ENCODE measurements around the gene ULK1. TPM values are rescaled to one million over a fixed set of nuclear protein-coding genes. Genes with fewer than 3 reads are reported as not detected.

The ULK1 gene
- total and polyA plus RNA-seq, 10 donors = 9.9 to 60.7 (median 46.7) TPM

DNA sequence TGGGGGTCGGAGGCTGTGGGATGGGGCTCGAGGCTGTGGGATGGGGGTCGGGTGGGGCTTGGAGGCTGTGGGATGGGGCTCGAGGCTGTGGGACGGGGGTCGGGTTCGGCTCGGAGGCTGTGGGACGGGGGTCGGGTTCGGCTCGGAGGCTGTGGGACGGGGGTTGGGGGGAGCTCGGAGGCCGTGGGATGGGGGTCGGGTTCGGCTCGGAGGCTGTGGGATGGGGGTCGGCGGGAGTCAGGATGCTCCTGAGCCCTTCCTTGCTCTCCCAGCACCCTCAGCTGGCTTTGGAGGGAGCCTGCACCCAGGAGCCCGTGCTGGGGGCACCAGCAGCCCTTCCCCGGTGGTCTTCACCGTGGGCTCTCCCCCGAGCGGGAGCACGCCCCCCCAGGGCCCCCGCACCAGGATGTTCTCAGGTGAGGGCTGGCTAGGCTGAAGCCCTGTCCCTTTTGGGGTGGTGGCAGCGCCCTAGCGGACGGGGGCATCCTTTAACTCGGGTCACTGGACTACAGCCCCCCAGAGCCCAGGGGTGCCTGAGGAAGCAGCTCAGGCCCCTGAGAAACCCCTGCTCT is 22.8 kb downstream of the ULK1 start:
- WGBS, 5 donors = 83 to 94% (median 84%) methylated on average over 6 to 31 of the region's 31 CpGs
- Histone ChIP-seq H3K36me3 (peaks cover 0 to 98% (median 83%) of the 10 kb centered on the region in 6 donors), H3K9me3 (no peaks in the 10 kb centered on the region), H3K4me3 (no peak overlapping the region), H3K27me3 (replicated peaks in 1 of 7) (no peaks in the 10 kb centered on the region), H3K4me1 (peaks cover 2 to 15% (median 9%) of the 10 kb centered on the region in 6 donors), H3K27ac (no peak overlapping the region)
- DNase-seq = no peak
- TF ChIP-seq, protein P1, sequence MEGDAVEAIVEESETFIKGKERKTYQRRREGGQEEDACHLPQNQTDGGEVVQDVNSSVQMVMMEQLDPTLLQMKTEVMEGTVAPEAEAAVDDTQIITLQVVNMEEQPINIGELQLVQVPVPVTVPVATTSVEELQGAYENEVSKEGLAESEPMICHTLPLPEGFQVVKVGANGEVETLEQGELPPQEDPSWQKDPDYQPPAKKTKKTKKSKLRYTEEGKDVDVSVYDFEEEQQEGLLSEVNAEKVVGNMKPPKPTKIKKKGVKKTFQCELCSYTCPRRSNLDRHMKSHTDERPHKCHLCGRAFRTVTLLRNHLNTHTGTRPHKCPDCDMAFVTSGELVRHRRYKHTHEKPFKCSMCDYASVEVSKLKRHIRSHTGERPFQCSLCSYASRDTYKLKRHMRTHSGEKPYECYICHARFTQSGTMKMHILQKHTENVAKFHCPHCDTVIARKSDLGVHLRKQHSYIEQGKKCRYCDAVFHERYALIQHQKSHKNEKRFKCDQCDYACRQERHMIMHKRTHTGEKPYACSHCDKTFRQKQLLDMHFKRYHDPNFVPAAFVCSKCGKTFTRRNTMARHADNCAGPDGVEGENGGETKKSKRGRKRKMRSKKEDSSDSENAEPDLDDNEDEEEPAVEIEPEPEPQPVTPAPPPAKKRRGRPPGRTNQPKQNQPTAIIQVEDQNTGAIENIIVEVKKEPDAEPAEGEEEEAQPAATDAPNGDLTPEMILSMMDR (IDR thresholded peaks at IDR 0.05 in 8 of 11, conservative IDR thresholded peaks at IDR 0.05 in 3 of 11) = no peak
- no peak for TF ChIP-seq POLR2AphosphoS5 (IDR thresholded peaks at IDR 0.05)
- intact Hi-C loops (cut with DNase I; ENCODE audit: low total_unique reads) = no loop called here

DNA sequence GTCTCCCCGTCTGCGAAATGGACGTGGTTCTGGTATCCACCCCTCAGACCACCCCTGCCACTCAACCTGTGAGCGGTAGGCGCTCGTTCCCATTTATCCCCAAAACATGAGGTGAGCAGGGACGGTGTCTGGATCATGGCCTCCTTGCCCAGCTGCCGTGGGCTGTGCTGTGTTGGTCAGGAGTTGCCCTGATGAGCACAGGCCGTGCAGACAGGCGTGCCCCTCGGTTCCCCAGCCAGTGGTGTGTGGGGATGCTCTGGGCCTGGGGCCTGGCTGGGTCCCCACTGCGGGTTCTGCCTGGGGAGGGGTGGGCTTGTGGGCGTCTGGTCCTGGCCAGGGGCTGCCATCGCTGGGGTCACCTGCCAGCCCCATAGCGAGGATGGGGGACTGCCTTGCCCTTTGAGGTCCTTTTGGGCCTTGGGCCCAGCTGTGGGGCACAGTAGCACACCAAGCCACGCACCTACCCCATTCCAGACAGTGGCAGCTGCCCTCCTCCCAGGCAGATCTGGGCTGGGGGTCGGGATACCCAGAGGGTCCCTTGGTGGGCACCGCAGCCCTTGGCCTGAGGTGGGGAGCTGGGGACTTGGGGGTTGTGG is 23.4 kb downstream of the ULK1 start:
- TF ChIP-seq POLR2AphosphoS5 (IDR thresholded peaks at IDR 0.05) (peak in 1 of 3 donors; percentile 33), POLR2A (IDR thresholded peaks at IDR 0.05) (no peak)
- TF ChIP-seq, protein P1 (IDR thresholded peaks at IDR 0.05 in 8 of 11, conservative IDR thresholded peaks at IDR 0.05 in 3 of 11) = no peak
- intact Hi-C loops (cut with DNase I; ENCODE audit: low total_unique reads) = no loop called here
- WGBS, 5 donors = 92 to 100% (median 95%) methylated on average over 1 to 18 of the region's 18 CpGs
- no peaks in the 10 kb centered on the region for H3K27me3 ChIP-seq (replicated peaks in 1 of 7)
- H3K4me1 ChIP-seq = peaks cover 0 to 14% (median 8%) of the 10 kb centered on the region in 6 donors
- H3K4me3 ChIP-seq = no peak overlapping the region
- H3K27ac ChIP-seq = no peak overlapping the region
- DNase-seq = no peak
- H3K36me3 ChIP-seq = peaks cover 0 to 98% (median 79%) of the 10 kb centered on the region in 6 donors
- no peaks in the 10 kb centered on the region for H3K9me3 ChIP-seq

DNA sequence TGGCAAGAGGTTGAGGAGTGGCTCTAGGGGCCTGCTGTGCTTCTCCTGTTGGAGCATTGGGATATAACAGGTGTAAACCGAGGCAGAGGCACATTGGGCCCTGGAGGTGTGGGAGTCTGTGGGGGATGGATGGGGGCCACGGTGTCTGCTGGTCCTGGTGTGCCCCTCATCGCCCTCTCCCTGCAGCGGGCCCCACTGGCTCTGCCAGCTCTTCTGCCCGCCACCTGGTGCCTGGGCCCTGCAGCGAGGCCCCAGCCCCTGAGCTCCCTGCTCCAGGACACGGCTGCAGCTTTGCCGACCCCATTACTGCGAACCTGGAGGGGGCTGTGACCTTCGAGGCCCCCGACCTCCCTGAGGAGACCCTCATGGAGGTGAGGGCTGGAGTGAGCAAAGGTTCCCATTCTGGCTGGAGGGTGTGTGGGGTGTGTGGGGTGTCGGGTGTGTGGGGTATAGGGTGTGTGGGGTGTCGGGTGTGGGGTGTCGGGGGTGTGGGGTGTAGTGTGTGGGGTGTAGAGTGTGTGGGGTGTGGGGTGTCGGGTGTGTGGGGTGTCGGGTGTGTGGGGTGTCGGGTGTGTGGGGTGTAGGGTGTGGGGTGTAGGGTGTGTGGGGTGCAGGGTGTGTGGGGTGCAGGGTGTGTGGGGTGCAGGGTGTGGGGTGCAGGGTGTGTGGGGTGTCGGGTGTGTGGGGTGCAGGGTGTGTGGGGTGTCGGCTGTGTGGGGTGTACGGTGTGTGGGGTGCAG is 24.1 kb downstream of the ULK1 start:
- no peak overlapping the region for H3K27ac ChIP-seq
- intact Hi-C loops (cut with DNase I; ENCODE audit: low total_unique reads) = no loop called here
- peaks cover 0 to 16% (median 12%) of the 10 kb centered on the region in 6 donors for H3K4me1 ChIP-seq
- DNase-seq = no peak
- no peaks in the 10 kb centered on the region for H3K9me3 ChIP-seq
- H3K4me3 ChIP-seq = no peak overlapping the region
- WGBS, 5 donors = 81 to 94% (median 86%) methylated on average over 12 to 20 of the region's 20 CpGs
- no peaks in the 10 kb centered on the region for H3K27me3 ChIP-seq (replicated peaks in 1 of 7)
- H3K36me3 ChIP-seq = peaks cover 0 to 96% (median 76%) of the 10 kb centered on the region in 6 donors
- TF ChIP-seq, protein P1 (IDR thresholded peaks at IDR 0.05 in 8 of 11, conservative IDR thresholded peaks at IDR 0.05 in 3 of 11) = no peak
- peak in 1 of 3 donors; percentile 32 for TF ChIP-seq POLR2AphosphoS5 (IDR thresholded peaks at IDR 0.05)

DNA sequence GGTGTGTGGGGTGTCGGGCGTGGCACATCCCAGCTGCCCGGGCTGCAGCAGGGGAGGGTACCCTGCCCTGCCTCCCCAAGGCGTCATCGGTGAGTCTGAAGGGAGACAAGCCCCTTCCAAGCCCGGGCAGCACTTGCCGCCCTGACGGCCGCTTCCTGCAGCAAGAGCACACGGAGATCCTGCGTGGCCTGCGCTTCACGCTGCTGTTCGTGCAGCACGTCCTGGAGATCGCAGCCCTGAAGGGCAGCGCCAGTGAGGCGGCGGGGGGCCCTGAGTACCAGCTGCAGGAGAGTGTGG is 24.6 kb downstream of the ULK1 start:
- Histone ChIP-seq H3K9me3 (no peaks in the 10 kb centered on the region), H3K36me3 (peaks cover 0 to 91% (median 71%) of the 10 kb centered on the region in 6 donors), H3K4me3 (no peak overlapping the region), H3K4me1 (peaks cover 2 to 21% (median 17%) of the 10 kb centered on the region in 6 donors), H3K27ac (no peak overlapping the region), H3K27me3 (replicated peaks in 1 of 7) (no peaks in the 10 kb centered on the region)
- TF ChIP-seq, protein P1 (IDR thresholded peaks at IDR 0.05 in 8 of 11, conservative IDR thresholded peaks at IDR 0.05 in 3 of 11) = no peak
- TF ChIP-seq POLR2A (IDR thresholded peaks at IDR 0.05) (no peak), POLR2AphosphoS5 (IDR thresholded peaks at IDR 0.05) (no peak)
- intact Hi-C loops (cut with DNase I; ENCODE audit: low total_unique reads) = no loop called here
- 88 to 95% (median 93%) methylated on average over 11 to 19 of the region's 19 CpGs for WGBS, 5 donors
- DNase-seq = no peak

Data from spleen (tissue), 11 donors.